G401.6 (cell line): Measurements from ENCODE around the gene CDH22.

ENCODE experiments used
- FAIRE-seq: peaks from 2 replicates; lab custom pipeline; 2012; peaks lifted over from hg19 to GRCh38; lab: Jason Lieb, UNC

CDH22 gene

GRCh38 chr20:46267108-46268105 is 40.9 kb downstream of the CDH22 start:
- FAIRE-seq, result no peak

DNA sequence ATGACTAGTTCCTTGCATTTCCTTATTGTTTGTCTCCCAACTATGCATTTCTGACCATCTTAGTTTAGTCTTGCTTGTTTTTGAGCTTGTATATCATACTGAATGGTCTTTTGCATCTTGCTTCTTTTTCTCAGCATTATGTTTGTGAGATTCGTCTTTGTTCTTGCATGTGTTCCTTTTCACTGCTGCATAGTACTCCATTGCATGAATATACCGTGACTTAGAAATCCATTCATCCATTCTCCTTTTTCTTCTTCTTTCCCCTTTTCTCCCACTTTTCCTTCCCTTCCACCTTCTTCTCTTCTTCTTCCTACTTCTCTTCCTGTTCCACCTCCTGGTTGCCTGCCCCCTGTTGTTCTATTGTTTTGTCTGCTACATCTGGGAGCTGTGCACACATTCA is 42.8 kb downstream of the CDH22 start:
- FAIRE-seq, result no peak

DNA sequence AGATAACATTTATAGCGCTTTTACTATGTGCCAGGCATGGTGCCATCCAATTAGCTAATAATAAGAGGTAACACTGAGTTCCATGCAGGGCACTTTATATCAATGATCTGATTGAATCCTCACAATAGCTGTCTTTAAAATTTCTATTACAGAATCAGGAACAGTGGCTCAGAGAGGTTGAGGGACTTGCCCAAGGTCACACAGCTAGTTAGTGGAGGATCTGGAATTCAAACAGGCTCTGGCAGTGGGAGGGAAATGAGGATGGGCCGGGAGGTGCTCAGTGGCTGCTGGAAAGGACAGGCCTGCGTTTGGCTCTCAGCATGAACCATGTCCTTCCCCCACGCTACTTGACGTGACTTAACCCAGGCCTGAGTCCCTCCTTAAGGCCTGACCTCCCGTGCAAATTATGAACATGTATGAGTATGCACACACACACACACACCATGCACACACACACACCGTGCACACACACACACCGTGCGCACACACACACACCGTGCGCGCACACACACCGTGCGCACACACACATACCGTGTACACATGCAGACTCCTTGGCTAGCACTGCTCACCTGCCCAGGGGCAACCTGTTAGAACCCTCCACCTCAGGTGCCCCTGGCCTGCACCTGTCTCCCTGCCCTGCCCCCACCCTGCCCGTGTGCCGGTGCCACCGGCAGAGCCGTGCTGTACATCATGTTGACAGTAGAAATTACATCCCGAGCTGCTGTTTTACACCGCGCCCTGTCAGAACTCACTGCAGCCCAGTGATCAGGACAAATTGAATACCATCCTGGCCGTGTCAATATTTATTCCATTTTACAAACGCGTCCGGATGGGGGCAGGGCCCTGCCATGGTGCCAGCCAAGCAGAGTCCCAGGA is 43.7 kb downstream of the CDH22 start:
- no peak for FAIRE-seq

DNA sequence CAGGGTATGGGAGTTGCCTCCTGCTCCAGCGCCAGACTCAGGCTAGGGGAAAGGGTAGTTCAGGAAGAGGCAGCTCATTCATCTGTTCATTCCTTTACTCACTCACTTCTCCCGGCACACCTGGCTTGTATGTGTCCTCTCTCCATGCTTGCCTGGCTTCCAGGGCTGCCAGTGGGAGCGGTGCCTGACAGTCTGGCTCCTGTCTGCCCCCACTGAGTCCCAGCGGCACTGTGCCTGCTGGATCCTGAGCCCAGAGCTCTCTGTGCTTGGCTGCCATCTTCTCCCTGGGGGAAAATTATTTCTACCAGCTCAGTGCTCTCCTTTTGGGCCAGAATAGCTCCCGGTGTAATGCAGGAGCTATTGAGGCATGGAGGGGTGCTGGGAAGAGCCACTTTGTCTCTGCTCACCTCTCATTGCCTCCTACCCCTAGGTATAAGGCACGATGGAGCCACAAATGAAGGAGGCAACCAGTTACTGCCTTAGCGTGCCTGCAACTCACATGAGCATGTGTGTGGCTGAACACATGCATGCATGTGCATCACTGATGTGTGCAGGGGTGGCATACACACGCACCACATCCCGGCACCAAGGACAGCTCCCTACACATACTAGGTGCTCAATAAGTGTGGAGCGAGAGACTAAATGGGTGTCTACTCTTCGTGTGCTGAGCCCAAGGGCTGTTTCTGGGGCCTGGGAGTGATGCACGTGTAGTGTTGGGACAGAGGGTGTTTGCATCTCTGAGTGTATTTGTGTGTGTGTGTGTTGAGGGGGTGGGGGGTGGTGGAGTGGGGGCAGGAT is 46.6 kb downstream of the CDH22 start:
- no peak for FAIRE-seq

DNA sequence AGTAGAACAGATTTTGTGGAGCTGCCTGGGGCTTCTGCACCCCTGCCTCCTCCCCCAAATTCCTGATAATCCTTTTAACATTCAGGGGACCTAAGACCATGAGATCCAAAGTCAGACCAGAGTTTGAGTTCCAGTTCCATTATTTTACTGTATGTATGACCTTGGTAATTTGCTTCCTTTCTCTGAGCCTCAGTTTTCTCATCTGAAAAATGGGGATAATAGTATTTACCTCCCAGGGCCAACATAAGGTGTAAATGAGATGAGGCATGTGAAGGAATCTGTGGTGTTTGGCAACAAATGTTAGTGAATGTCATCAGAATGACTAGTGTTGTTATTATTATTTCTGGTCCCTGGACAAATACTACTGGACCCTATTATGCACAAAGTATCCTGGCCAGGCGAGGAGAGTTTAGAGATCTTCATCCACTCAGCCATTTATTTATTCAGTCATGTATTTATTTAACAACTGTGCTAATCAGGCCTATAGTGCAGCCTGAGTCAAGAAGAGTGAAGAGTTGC is 47.3 kb downstream of the CDH22 start:
- no peak for FAIRE-seq

- no peak for FAIRE-seq
Measured at GRCh38 chr20:46260480-46260879, 47.8 kb downstream of the CDH22 start.

- no peak for FAIRE-seq
Measured at GRCh38 chr20:46259260-46259859, 48.9 kb downstream of the CDH22 start.

GRCh38 chr20:46257887-46258286 is 50.4 kb downstream of the CDH22 start:
- no peak for FAIRE-seq

DNA sequence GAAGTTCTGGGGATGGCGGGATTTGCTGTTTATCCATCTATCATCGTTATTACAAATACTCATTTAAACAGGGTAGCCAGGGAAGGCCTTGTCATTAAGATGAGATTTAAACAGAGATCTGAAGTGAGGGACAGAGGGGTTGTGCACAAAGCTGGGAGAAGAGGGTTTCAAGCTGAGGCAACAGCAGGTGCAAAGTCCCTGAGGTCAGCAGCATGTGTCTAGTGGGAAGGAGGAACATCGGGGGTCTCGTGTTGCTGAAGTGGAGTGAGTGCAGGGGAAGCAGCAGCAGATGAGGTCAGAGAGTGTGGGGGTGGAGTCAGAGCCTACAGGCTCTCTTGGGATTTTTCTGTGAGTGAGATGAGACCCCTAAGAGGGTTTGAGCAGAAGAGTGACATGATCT is 52.0 kb downstream of the CDH22 start:
- FAIRE-seq, result no peak

- no peak for FAIRE-seq
Measured at GRCh38 chr20:46255440-46256104, 52.7 kb downstream of the CDH22 start.

DNA sequence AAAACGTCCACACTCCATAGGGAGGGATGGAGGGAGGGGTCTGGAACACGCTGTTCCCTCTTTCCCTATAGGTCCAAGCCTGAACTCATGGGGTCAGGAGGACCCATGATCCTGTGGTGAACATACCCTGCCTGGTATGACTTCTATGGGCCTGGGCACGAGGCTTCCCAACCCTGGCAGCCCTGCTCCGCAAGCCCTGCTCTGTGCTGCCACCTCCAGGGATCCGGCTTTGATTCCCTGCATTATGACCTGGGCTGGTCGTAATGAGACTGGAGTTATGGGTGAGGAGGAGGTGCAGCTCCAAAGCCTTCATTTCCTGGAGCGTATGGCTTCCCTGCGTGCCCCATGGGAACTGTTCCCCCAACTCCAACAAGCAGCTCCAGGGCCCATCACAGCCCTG is 54.9 kb downstream of the CDH22 start:
- no peak for FAIRE-seq

GRCh38 chr20:46252352-46253091 is 55.8 kb downstream of the CDH22 start:
- no peak for FAIRE-seq

DNA sequence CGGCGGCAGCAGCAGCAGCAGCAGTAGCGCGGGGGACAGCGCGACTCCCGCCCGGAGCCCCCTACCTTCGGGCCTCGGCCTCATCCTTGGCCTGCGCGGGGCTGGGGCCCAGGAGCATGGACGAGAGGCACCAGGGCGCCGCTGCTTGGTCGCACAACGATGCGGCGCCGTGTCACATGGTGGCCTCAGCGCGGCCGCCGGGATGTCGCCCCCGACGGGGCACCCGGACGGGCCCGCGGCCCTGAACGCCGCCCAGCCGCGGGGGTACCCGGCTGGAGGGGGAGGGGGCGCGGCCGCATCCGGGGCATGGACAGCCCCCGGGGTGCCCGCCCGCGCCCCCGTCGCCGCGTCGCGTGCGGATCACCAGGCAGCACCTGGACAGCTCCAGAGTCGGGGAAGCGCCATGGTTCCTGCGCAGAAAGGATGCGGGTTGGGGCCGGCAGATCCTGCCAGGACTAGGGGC is 57.1 kb downstream of the CDH22 start:
- FAIRE-seq, result no peak

- FAIRE-seq, result no peak
Measured at GRCh38 chr20:46250772-46251171, 57.5 kb downstream of the CDH22 start.

- no peak for FAIRE-seq
Measured at GRCh38 chr20:46249671-46250070, 58.6 kb downstream of the CDH22 start.

DNA sequence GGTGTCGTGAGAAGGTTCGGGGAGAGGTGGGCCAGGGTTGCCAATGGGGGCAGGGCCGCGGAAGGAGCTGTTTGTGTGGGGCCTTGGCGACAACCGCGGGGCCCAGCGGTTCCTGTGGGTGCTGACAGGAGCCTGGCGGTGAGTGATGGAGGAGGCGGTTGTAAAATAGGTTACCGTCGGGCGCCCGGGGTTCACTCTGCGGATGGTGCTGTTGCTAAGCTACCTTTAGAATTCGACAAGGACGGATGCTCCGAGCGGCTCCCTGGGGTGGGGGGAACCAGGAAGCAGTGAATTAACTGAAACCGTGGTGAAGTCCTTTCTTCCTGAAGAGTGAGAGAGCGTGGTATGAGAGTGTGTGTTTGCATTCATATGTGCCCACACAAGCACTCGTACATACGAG is 61.7 kb downstream of the CDH22 start:
- no peak for FAIRE-seq

- FAIRE-seq, result no peak
Measured at GRCh38 chr20:46243707-46244628, 64.3 kb downstream of the CDH22 start.

- FAIRE-seq, result no peak
Measured at GRCh38 chr20:46242390-46242789, 65.9 kb downstream of the CDH22 start.

DNA sequence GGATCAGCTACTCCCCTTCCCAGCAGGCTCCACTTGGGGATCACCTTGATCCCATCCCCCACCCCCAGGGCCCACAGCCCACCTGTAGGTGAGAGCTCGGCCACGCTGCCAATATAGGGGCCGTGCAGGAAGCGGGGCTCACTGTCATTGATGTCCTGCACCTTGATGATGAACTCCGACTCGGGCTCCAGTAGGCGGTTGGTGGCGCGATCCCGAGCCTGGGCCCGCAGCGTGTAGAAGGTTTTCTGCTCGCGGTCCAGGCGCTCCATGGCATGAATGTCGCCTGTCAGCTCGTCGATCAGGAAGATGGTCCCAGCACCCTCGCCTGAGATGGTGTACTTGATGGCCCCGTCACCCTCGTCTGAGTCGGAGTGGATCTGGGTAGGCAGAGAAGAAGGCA is 67.4 kb downstream of the CDH22 start:
- no peak for FAIRE-seq
